GM18907 (cell line): Measurements from ENCODE around the gene GALNT10.
A peak's percentile ranks its signal among the peaks of the same experiment; 100 is the strongest.

ENCODE experiments used
- ATAC-seq: cut with Tn5 transposase; IDR thresholded peaks from one replicate; pipeline ENCODE4 v1.9.1; 2021; ENCODE audit warnings: mild to moderate bottlenecking, moderate library complexity; ENCODE audit not compliant: unreplicated experiment

The GALNT10 gene

DNA sequence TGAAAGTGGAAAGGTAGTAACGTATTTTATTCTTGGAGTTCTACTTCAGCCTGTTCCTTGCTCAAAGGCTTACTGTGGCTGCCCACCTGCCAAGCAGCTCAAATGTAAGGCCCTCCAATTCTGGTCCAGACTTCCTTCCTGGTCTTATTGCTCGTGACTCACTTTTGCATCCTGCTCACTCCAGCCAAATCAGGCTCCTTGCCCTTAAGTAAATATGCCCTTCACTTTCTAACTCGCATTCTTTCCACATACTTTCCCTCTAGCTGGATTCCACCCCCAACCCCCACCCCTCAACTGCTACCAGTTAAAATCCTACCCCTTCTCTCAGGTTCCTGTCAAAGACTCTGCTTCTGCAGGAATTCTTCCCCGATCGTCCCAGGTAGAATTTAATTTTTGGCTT, 96.6 kb downstream of the GALNT10 start:
- no peak for ATAC-seq

DNA sequence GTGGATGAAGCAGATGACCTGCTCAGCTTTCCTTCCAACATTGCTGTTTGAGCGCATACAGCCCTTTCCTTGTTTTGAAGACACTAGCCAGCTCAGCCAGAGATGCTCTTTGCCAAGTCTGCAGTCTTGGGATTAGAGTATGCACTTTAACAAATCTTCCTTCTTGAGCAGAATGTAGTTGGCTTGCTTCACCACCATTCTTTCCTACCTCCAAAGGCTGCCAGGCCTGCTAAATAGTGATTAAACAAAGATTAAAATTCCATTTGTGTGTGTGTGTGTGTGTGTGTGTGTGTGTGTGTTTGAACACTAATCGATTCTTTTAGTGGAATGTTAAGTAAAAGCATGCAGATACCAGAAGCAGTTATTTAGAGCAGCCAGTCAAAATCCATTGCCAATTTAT, 97.6 kb downstream of the GALNT10 start:
- ATAC-seq = no peak

DNA sequence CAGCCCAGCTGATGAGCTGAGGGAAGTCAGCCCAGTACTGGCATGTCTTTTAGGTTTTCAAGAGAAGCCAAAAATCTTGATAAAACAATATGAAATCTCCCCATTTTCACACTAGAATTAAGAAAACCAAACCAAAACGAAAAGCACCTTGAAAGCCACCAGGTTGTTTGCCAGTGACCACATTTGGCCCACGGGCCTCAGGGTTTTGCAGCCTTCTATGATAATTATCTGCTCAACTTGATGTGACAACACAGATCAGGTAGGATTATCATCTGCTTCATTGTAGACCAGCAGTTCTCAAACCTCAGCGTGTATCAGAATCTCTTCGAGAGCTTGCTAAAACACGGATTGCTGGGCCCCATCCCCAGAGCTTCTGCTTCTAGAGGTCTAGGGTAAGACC, 101.4 kb downstream of the GALNT10 start:
- ATAC-seq = peak; percentile 49

DNA sequence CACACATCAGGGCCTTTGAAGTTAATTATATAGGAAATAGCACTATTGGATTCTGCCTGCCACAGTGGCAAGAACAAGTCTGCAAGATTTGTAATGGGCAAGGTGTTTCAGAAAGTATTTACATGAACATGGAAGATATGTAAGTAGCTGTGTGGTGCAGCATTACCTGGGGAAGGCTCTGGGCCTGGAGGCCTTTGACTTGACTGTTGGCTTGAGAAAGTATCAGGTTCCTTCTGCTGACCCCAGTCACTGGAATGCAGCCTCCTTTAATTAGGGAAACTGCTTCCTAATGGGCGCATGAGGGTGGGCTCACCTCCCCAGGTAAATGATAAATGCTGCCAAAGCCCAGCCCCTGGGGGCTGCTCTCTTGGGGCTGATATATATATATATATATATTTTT, 102.7 kb downstream of the GALNT10 start:
- ATAC-seq = no peak

DNA sequence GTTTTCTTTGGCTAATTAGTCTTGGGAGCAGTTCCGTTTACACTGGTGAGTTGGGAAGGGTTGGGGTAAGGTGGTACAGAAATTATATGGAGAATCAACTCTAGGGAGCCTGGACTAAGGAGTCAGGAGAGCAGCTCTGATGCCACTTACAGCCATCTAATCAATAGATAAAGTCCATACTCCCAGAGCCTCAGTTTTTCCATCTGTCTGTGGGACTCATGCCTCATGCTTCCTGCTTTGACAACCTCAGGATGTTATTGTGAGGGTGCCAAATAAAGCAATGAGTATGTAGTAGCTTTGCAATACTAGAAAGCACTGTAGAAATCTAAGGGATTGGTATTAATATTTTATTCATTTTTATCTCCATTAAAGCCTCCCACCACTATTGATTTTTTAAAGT, 105.0 kb downstream of the GALNT10 start:
- ATAC-seq = no peak

DNA sequence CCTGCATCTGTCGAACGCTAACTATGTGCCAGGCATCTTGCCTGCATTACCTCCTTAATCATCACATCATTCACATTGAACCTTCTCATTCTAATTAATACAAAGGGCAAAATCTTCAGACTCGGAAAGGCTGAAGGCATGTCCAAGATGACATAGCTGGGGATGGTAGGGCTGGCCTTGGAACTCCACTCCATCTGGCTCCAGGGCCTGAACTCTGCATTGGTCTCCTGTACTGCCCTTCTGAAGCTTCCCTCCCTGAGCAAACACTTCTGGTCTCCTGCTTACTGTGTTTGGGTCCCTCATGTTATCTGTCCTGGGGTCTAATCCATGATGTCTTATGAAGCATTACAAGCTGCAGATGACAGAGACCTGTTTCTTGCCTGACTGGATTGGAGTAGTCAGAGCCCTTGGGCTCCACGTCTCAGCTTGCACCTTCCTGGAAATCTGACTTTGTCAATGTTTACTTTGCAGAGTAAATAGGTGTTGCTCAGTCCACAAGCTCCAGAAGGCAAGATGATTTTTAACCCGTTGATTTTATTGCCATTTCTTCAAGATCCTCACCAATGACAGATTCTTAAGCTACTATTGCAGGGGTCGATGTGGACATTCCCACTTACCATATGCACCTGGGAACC, 106.1 kb downstream of the GALNT10 start:
- no peak for ATAC-seq

DNA sequence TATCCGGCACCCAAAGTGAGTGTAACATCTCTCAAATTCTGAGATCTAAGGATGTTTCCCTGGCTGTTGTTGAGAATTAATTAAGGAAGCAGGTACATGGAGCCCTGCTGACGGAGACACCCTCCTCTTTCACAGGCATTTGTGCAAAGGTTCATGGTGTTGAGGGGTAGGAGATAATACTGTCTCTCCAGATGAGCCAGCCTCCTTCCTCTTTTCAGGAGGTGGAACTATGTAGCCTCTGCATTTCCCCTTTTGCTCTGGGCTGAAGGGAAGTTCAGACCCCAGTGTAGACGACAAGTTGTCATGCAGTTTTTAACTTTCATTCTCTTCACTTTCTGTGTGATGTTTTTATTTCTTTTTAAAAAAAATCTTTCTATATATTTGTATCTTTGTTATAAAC, 107.5 kb downstream of the GALNT10 start:
- ATAC-seq = no peak

DNA sequence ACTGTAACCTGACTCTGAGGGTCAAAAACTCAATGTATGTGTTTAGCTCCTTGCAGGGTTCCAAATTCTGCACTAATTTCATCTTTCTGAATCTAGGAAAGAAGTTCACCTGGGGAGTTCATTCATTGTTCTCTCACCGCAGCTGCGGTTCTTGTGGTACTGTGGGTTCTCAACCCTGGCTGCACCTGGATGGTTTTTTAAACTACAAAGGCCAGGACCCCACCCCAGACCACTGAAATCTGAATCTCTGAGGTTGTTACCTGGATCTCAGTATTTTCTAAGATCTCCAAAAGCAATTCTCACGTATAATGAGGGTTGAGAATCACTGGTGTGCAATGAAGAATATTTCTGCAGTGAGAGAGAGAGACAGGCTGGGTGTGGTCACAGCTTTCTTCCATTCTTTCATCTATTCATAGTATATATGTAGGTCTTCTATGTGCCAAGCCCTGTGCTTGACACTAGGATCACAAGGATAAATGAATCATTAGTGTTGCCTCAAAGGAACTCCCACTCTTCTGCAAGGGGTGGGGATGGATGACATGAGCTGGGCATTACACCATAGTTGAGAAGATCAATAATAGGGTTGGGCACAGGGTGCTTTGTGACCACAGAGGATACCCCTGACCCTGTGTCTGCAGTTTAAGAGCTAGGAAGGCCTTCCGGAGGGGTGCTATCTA, 109.8 kb downstream of the GALNT10 start:
- no peak for ATAC-seq

DNA sequence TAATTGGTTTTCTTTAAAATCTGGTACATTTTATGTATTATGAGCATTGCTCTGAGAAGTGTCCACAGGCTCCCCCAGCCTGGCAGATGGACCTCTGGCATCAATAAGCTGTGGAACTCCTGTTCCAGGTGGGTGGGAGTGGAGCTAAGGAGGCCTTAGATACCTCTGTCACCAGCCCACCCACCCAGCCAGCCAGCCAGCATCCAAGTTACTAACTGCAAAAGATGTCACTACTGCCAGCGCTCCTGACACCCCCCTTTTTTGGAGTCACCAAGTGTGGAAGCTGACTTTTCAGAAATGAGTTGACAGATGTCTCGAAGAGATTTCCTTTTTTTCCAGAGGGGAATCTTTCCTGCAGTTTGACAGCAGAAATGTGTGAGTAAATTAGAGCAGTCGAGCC, 111.2 kb downstream of the GALNT10 start:
- ATAC-seq = no peak

DNA sequence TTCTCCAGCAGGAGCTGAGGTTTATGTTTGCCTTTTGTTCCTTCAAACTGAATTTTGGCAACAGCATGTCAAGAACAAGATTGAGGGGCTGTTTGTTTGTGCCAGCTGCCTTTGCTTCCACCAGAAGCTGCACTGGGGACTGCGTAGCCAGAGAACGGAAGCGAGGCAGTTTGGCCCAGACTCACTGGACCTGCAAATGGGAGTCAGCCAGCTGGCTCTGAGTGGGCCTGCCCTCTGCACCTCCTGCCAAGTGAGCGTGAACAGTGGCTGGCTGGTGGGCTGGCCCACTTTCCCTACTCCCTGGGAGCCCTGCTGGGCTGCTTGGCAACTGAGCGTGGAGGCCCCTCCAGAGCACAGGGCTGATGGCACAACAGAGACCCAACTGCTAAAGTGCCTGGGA, 111.6 kb downstream of the GALNT10 start:
- ATAC-seq = no peak

DNA sequence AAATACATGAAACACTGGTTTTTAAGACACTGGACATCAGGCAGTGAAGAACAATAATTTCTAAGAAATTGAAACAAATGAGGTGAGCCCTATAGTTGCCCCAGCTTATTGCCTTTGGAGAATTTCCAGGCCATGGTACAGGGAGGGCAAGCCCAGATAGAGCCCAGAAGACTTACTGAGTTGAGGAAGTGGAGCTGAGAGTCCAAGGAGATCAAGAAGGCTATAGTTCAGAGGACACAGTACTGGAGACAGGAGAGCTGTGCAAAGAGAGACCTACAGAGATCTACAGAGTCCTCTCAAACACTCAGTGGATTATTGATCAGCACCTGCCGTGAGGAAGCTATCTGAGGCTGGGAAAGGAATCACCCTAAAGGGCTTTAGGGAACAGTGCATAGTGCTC, 112.6 kb downstream of the GALNT10 start:
- no peak for ATAC-seq

DNA sequence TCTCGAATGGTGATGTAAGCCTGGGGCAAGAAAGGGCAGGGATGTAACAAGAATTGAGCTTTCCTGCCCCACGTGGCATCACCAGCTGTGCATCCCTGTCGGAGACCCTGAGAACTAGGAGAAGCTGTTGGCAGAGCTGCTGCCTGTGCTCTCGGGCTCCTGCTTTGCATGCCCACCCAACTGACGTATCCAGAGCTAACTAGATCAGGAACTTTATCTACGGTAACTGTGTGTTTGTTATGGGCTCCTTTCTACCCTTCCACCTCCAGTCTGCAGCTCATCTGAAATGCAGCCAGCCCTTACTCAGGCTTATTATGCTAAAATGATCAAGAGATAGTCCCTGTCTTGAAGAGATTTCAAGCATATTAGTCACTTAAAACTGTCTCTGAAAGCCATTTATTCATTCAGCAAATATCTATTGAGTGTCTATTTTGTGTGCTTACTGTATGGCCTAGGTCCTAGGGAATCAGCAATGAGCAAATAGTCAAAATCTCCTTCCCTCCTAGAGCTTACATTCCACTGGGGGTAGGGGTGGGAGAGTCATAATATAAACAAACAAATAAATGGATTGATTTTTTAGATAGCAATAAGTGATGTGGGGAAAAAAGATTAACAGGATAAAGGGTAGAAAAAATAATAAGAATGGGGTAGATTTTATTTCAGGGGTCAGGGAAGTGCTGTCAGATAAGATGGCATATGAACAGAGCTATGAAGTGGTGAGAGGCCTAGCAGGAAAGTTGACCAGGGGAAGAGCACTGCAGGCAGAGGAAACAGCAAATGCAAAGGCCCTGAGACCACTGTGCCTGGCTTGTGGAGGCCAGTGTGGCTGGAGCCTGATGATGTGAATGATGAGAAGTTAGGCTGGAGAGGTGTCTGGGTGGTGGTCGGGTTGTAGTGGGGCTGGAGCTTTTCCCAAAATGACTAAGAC, 118.2 kb downstream of the GALNT10 start:
- ATAC-seq = no peak

DNA sequence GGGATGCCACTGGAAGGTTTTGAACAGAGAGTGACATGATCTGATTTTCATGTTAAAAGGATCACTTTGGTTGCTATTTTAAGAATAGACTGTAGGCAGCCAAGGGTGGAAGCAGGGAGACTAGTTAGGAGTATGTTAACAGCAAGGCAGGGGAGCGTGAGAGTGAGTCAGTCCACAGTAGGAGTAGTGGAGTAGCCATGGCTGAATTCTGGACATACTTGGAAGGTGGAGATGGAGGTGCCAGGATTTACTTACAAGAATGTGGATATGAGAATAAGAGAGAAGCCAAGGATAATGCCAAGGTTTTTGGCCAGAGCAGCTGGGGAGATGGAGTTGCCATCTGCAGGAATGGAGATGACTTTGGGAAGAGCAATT, 118.8 kb downstream of the GALNT10 start:
- no peak for ATAC-seq

DNA sequence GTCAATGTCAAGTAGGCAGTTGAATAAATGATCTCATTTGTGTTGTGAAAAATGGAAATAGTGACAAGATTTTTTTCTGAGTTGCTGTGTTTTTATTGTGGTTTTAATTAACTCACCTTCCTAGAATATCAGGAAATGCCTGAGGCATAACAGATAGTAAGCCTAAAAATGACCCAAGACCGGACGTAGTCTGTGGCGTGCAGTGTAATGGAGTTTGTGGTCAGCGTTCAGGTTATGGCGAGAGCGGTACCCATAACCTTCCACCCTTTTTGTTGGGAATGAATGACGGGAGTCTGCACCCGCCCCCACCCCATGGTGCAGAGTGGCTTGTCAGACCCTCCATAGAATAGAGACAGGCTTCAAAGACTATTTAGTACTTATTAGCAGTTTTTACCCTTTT, 119.3 kb downstream of the GALNT10 start:
- ATAC-seq = no peak

DNA sequence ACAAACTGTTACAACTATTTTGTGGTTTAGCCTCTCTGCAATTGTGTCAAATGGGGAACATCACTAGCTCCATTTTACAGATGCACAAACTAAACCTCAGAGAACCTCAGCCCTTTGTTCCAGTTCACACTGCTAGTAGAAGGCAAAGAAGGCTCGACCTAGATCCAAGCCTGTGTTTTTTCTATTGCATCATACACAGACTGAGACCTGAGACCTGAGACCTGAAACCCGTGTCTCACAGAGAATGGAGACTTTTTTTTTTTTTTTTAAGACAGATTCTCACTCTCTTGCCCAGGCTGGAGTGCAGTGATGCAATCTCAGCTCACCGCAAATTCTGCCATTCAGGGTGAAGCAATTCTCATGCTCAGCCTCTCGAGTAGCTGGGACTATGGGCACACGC, 120.8 kb downstream of the GALNT10 start:
- peak; percentile 52 for ATAC-seq

DNA sequence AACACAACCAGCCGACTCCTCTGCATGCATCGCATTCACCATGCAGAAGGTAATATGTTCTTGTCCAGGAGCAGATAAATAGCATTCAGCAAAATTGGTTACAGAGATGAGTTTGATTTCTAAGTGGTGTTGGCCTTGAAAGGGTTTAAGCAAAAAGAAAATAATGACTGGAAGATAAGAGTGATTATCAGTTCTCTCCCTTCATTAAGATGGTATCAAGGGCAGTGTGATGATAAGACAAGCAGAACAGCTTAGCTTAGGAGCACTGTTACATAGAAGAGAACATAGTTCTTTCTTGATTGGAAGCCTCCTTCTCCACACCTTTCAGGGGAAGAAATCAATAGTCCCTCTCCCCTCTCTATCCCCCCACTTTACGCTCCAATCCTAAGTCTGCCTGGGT, 121.5 kb downstream of the GALNT10 start:
- no peak for ATAC-seq

DNA sequence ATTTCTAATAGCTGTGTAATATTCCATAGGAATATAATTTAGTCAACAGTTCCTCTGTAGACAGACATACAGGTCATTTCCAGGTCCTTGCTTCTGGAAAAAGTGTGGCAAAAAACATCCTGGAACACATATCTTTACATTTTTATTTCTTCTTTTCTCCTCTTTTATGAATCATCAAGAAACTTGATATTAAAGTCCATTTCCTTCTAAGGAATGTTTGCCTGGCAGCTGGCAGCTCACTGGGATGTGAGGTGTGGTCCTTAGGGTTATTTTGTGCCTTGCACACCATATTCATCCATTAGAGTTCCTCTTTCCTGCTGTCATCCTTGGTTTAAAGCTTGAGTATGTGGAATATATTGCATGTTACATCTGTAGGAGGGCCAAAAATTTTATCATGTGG, 122.0 kb downstream of the GALNT10 start:
- ATAC-seq = no peak

DNA sequence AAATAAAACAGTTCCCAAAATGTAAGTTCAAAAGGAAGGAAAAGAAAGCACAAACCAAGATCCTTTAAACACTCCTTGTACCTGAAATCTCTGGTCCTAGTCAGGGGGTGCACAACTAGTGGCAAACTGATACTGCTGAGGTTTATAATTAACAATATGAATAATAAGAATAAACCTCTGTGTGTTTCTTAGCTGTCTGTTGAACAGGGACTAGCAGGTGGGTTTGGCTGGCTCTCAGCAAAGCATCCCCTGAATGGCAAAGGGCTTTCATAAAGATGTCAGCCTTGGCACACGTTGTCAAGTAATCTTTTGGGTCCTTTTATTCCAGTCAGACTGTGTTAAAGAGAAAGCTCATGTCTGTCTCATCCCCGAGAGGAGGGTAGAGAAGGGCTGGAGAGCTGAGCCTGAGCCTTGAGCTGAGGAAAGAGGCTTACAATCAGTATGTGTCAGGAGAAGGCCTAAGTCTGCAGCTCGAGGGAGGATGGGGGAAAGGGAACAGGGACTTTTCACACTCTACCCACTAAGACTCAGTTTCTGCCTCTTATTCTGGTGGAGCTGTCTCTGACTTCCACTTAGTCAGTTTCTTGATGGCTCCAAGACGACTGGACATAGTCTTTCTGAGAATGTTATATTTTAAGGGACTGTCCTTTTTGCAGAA, 123.0 kb downstream of the GALNT10 start:
- peak; percentile 66 for ATAC-seq

DNA sequence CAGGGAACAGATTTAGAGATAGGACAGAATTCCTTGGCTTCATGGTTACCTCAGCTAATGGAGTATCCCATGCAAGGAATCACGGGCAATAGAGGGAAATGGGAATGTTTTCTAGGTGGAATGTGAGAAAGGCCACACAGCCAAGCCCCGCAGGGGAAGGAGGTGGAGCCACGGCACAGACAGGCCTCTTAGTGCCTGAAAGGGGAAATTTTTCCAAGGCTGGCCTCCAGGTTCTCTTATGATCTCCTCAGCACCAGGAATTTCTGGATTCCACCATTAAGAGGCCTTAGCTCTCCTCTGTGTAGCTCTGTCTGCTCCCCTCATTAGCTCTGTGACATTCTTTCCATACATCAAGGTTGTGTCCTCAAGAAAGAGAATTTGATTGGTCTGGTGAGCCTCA, 124.7 kb downstream of the GALNT10 start:
- no peak for ATAC-seq

DNA sequence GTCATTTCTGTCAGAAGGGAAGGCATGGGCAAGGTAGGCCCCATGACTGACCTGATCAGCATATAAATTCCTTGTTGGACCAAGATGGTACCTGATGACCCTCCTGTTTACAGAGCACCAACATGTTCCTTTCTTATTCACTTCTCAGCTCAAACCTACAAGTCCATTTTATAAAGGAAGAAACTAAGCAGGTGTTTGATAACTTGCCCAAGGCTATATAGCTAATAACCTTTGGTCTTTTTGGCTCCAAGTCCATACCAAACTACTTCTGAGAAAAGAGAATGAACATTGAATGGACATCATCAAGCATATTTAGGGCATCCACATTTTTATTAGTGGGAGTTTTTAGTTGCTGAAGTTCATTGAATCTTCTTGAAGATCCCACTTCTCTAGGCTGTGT, 125.2 kb downstream of the GALNT10 start:
- no peak for ATAC-seq

DNA sequence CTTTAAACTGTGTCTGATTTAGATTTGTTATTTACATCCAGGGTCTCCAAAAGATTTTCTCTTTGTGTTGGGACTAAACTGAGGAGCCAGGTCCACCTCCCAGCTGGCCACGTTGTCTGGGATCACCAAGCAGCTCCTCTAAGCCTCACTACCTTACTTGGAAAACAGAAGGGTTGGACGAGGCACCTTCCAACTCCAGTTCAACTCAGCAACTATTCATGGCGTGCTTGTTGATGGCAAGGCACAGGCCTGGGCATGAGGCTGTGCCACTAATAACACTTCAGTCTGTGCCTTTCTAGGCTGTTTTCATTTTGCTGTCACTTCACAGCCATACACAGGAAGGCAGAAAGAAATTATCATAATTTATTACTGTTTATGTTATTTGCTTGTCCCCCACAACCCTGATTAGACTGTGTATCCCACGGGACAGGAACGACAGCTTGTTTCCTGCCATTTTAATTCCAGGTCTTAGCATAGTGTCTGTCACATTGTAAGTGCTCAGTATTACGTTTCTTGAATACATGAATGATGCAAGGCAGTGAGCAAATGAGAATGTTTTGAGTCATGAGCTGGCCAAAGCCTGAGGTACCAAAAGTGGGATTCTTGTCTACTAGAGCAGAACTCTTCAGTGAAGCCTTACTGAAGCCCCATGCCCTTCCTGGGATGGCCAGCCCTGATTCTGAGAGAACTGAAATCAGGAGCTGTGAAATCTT, 125.8 kb downstream of the GALNT10 start:
- no peak for ATAC-seq
